ENCODE data around the gene GPHN. TPM values are rescaled to one million over a fixed set of nuclear protein-coding genes. Genes with fewer than 3 reads are reported as not detected.
"Not testable (repeated sequence)": the region's sequence is repeated elsewhere in the genome, so short reads cannot be mapped to it uniquely, and the experiment has no call there.

GPHN gene
- total and polyA plus RNA-seq, 10 of the 15 experiments (the other 5 are each of a cell fraction or from before 2014, with no cell fraction given): 22.3 to 48.8 (median 33.1) TPM

GRCh38 chr14:66833816-66834215 lies 325.9 kb downstream of the GPHN start:
- ChIA-PET CTCF (interaction anchor here (0.7 kb wide), 1 partner anchor 340 kb away, joined by 3 read pairs; no protein-coding TSS in a partner anchor), RAD21 (ENCODE audit: unreplicated experiment) (no interaction called here), POLR2A (no interaction called here), SMC1A (ENCODE audit: uncharacterized antibody, unreplicated experiment) (interaction anchor here (1.3 kb wide), 1 partner anchor 11 kb away, joined by 3 read pairs; no protein-coding TSS in a partner anchor)
- H2AFZ ChIP-seq (ENCODE audit: control insufficient read depth, low read depth, low read length): no peak overlapping the region
- no peaks in the 10 kb centered on the region for H3K79me2 ChIP-seq (ENCODE audit: control insufficient read depth, insufficient read depth, low read length)
- FAIRE-seq (no peak), ATAC-seq (no peak), DNase-seq (ENCODE audit: low read depth, low spot score) (no peak)
- no peaks in the 10 kb centered on the region for H3K4me1 ChIP-seq (ENCODE audit: control insufficient read depth, insufficient read depth, low read length)
- intact Hi-C loops (cut with micrococcal nuclease; ENCODE audit: unreplicated experiment) (no loop called here), in situ Hi-C loops (cut with MboI) (no loop called here)
- no peak overlapping the region for H3K9ac ChIP-seq (ENCODE audit: control insufficient read depth, insufficient read depth, low read length)
- 98% methylated on average over 2 of the region's 2 CpGs for WGBS (ENCODE audit: insufficient coverage, insufficient replicate concordance, low lambda C conversion rate, missing lambda C conversion rate)
- H3K36me3 ChIP-seq (ENCODE audit: control insufficient read depth in 2 of 2, insufficient read depth in 2 of 2, low read length in 1 of 2): no peaks in the 10 kb centered on the region; a peak in 1 of 4 replicates
- H3K9me3 ChIP-seq (replicated peaks; ENCODE audit: control insufficient read depth, insufficient read depth, low read length): no peaks in the 10 kb centered on the region; the same call in 1 of the 3 replicates
- TF ChIP-seq KAT2A (conservative IDR thresholded peaks at IDR 0.05; ENCODE audit: control insufficient read depth, low read depth, low read length) (no peak), RELB (IDR thresholded peaks at IDR 0.05; ENCODE audit: low read depth) (no peak), NR2C1 (IDR thresholded peaks at IDR 0.05) (no peak), SIN3A (IDR thresholded peaks at IDR 0.05; ENCODE audit: low read depth, low read length) (no peak), SRF (IDR thresholded peaks at IDR 0.05; ENCODE audit: low read depth in 2 of 2, low read length in 2 of 2) (no peak), CHD1 (IDR thresholded peaks at IDR 0.05; ENCODE audit: low read depth, low read length) (no peak), KDM1A (IDR thresholded peaks at IDR 0.05; ENCODE audit: borderline replicate concordance) (no peak), SUZ12 (IDR thresholded peaks at IDR 0.05; ENCODE audit: unreplicated experiment) (no peak), NFXL1 (IDR thresholded peaks at IDR 0.05; ENCODE audit: borderline replicate concordance) (no peak), PAX8 (IDR thresholded peaks at IDR 0.05) (no peak), TBL1XR1 (IDR thresholded peaks at IDR 0.05; ENCODE audit: low read depth, low read length) (no peak)
- no TSS peak for BruUV-seq (replicated peaks)
- no peaks in the 10 kb centered on the region for H4K20me1 ChIP-seq (ENCODE audit: control insufficient read depth, insufficient read depth)
- H3K4me2 ChIP-seq (ENCODE audit: control insufficient read depth, insufficient read depth): no peak overlapping the region
- H3K27ac ChIP-seq (ENCODE audit: control insufficient read depth, insufficient read depth): no peak overlapping the region
- no peak overlapping the region for H3K4me3 ChIP-seq
- no peaks in the 10 kb centered on the region for H3K27me3 ChIP-seq (replicated peaks in 1 of 2; ENCODE audit: control insufficient read depth in 2 of 2, insufficient read depth in 2 of 2, low read length in 1 of 2)

GRCh38 chr14:66837436-66837835 lies 329.5 kb downstream of the GPHN start:
- POLR2A ChIA-PET; H2AFZ ChIP-seq (ENCODE audit: control insufficient read depth, low read depth, low read length); H3K4me3 ChIP-seq; RAD21 ChIA-PET (ENCODE audit: unreplicated experiment); DNase-seq (ENCODE audit: low read depth, low spot score); ATAC-seq; H3K27ac ChIP-seq (ENCODE audit: control insufficient read depth, insufficient read depth); H4K20me1 ChIP-seq (ENCODE audit: control insufficient read depth, insufficient read depth); intact Hi-C loops (cut with micrococcal nuclease; ENCODE audit: unreplicated experiment); H3K9ac ChIP-seq (ENCODE audit: control insufficient read depth, insufficient read depth, low read length); H3K79me2 ChIP-seq (ENCODE audit: control insufficient read depth, insufficient read depth, low read length); BruUV-seq (replicated peaks); SMC1A ChIA-PET (ENCODE audit: uncharacterized antibody, unreplicated experiment); H3K9me3 ChIP-seq (replicated peaks; ENCODE audit: control insufficient read depth, insufficient read depth, low read length); H3K36me3 ChIP-seq (ENCODE audit: control insufficient read depth in 2 of 2, insufficient read depth in 2 of 2, low read length in 1 of 2); H3K4me2 ChIP-seq (ENCODE audit: control insufficient read depth, insufficient read depth); in situ Hi-C loops (cut with MboI); FAIRE-seq; H3K27me3 ChIP-seq (replicated peaks in 1 of 2; ENCODE audit: control insufficient read depth in 2 of 2, insufficient read depth in 2 of 2, low read length in 1 of 2); H3K4me1 ChIP-seq (ENCODE audit: control insufficient read depth, insufficient read depth, low read length): not testable (repeated sequence)
- CTCF ChIA-PET: interaction anchor here (1.2 kb wide), 1 partner anchor 8 kb away, joined by 4 read pairs; no protein-coding TSS in a partner anchor
- no CpG with 5 or more reads among the region's 2 CpGs for WGBS (ENCODE audit: insufficient coverage, insufficient replicate concordance, low lambda C conversion rate, missing lambda C conversion rate)
